Gastrocnemius medialis (tissue), 4 donors: ENCODE data around the gene ASB16. TPM values are rescaled to one million over a fixed set of nuclear protein-coding genes. Genes with fewer than 3 reads are reported as not detected.

Experiments used
- ATAC-seq, 2 donors: fragments of 150-250 bp; one replicate each; pipeline ENCODE4 v1.9.1; 2016
- DNase-seq, 2 donors: peaks; one replicate each; pipeline ENCODE4 v3.0.0-alpha.2; 2019
- H3K27ac ChIP-seq, 4 donors: fragments of 200-600 bp; sonication (generic); 1 replicate in 1 of 4; 2 replicates in 3 of 4; pipeline ENCODE4 v1.5.1; 2016 to 2018; ENCODE audit warnings: mild to moderate bottlenecking in 2 of 4, moderate library complexity in 1 of 4
- H3K27me3 ChIP-seq, 3 donors: fragments of 200-600 bp; sonication (generic) in 2 of 3; 1 replicate in 1 of 3; 2 replicates in 2 of 3; pipeline versions ENCODE4 v1.5.1 to v1.6.0; 2016 to 2019; ENCODE audit warnings: mild to moderate bottlenecking in 1 of 3, moderate library complexity in 1 of 3
- H3K36me3 ChIP-seq, 2 donors: fragments of 200-600 bp; sonication (generic) in 1 of 2; one replicate each; pipeline ENCODE4 v1.5.1; 2017 to 2018
- H3K4me1 ChIP-seq, 2 donors: fragments of 200-600 bp; sonication (generic) in 1 of 2; one replicate each; pipeline ENCODE4 v1.5.1; 2016 to 2017; ENCODE audit warnings: mild to moderate bottlenecking in 2 of 2
- H3K4me3 ChIP-seq, 4 donors: fragments of 200-600 bp; sonication (generic) in 3 of 4; 1 replicate in 1 of 4; 2 replicates in 3 of 4; pipeline ENCODE4 v1.5.1; 2016 to 2019; ENCODE audit warnings: mild to moderate bottlenecking in 2 of 4
- H3K9me3 ChIP-seq, 3 donors: fragments of 200-600 bp; sonication (generic) in 2 of 3; 1 replicate in 1 of 3; 2 replicates in 2 of 3; pipeline ENCODE4 v1.5.1; 2016 to 2019
- POLR2A ChIP-seq, 2 donors: fragments of 450-650 bp; IDR thresholded peaks; one replicate each; pipeline ENCODE4 v1.6.1; 2017; ENCODE audit warnings: antibody characterized with exemption in 2 of 2, mild to moderate bottlenecking in 2 of 2, moderate library complexity in 2 of 2
- in situ Hi-C, 4 donors: fragments of 200-750 bp; cut with MboI; loops; one replicate each; pipeline versions ENCODE4 v1.15.0 to v1.8.0; 2017; ENCODE audit warnings: low sequenced_read_pairs in 4 of 4
- intact Hi-C: fragments of 100-400 bp; cut with DNase I; formaldehyde crosslinking; loops from one replicate; pipeline ENCODE4 v1.15.1; 2023; ENCODE audit warnings: low total_unique reads
- total RNA-seq, 4 donors: library from RNA; depleted of rRNA; stranded (reverse); fragments of >200 nt; gene quantifications; one replicate each; pipeline versions ENCODE4 v1.1.0 to v1.2.3, GENCODE V29; 2016
- TF ChIP-seq, protein P1 (sequence below), 5 experiments: fragments of 450-650 bp in 3 of 5; fragments of 200-600 bp in 2 of 5; sonication (generic) in 2 of 5; IDR thresholded peaks in 4 of 5; conservative IDR thresholded peaks in 1 of 5; 1 replicate in 4 of 5; 2 replicates in 1 of 5; pipeline ENCODE4 v1.5.1; 2016 to 2019; ENCODE audit warnings: antibody characterized with exemption in 5 of 5, mild to moderate bottlenecking in 3 of 5, moderate library complexity in 3 of 5

Gene ASB16
- total RNA-seq, 4 donors from 2014 or later, result 13.2 to 134 (median 34.2) TPM

- TF ChIP-seq, protein P1, sequence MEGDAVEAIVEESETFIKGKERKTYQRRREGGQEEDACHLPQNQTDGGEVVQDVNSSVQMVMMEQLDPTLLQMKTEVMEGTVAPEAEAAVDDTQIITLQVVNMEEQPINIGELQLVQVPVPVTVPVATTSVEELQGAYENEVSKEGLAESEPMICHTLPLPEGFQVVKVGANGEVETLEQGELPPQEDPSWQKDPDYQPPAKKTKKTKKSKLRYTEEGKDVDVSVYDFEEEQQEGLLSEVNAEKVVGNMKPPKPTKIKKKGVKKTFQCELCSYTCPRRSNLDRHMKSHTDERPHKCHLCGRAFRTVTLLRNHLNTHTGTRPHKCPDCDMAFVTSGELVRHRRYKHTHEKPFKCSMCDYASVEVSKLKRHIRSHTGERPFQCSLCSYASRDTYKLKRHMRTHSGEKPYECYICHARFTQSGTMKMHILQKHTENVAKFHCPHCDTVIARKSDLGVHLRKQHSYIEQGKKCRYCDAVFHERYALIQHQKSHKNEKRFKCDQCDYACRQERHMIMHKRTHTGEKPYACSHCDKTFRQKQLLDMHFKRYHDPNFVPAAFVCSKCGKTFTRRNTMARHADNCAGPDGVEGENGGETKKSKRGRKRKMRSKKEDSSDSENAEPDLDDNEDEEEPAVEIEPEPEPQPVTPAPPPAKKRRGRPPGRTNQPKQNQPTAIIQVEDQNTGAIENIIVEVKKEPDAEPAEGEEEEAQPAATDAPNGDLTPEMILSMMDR (IDR thresholded peaks at IDR 0.05 in 4 of 5, conservative IDR thresholded peaks at IDR 0.05 in 1 of 5), result no peak
- no peak for TF ChIP-seq POLR2A (IDR thresholded peaks at IDR 0.05)
- ATAC-seq, result no peak
- DNase-seq, result no peak
- in situ Hi-C loops, result no loop called here
- intact Hi-C loops, result no loop called here
- H3K4me1 ChIP-seq, result peaks cover 12 to 16% of the 10 kb centered on the region in 2 donors
- H3K27ac ChIP-seq, result peak overlapping the region in 1 of 4 donors; percentile 51
- no peaks in the 10 kb centered on the region for H3K27me3 ChIP-seq
- no peak overlapping the region for H3K4me3 ChIP-seq
- H3K36me3 ChIP-seq, result peaks cover 0 to 21% of the 10 kb centered on the region in 2 donors
- no peaks in the 10 kb centered on the region for H3K9me3 ChIP-seq
These were observed 7.1 kb downstream of the ASB16 start for GRCh38 chr17:44177640-44178039.

DNA sequence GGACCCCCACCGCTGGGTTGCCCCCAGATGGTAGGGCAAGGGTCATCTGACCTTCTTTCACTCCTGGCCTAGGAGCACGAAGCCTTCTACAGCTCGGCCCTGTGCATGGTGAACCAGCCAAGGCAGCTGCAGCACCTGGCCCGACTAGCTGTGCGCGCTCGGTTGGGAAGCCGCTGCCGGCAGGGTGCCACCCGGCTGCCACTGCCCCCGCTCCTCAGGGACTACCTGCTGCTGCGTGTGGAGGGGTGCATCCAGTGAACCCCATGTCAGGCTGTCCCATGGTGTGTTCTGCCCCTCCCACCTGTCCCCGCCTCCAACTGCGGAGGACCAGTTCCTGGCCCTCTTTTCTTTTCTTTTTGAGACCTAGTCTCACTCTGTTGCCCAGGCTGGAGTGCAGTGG, 7.6 kb downstream of the ASB16 start:
- Histone ChIP-seq H3K36me3 (peaks cover 0 to 23% of the 10 kb centered on the region in 2 donors), H3K9me3 (no peaks in the 10 kb centered on the region), H3K4me1 (peaks cover 12 to 16% of the 10 kb centered on the region in 2 donors), H3K27me3 (no peaks in the 10 kb centered on the region), H3K4me3 (no peak overlapping the region), H3K27ac (peak overlapping the region in 2 of 4 donors; percentile 33 to 51)
- ATAC-seq, result no peak
- intact Hi-C loops (no loop called here), in situ Hi-C loops (no loop called here)
- no peak for TF ChIP-seq POLR2A (IDR thresholded peaks at IDR 0.05)
- TF ChIP-seq, protein P1 (IDR thresholded peaks at IDR 0.05 in 4 of 5, conservative IDR thresholded peaks at IDR 0.05 in 1 of 5), result no peak
- no peak for DNase-seq

DNA sequence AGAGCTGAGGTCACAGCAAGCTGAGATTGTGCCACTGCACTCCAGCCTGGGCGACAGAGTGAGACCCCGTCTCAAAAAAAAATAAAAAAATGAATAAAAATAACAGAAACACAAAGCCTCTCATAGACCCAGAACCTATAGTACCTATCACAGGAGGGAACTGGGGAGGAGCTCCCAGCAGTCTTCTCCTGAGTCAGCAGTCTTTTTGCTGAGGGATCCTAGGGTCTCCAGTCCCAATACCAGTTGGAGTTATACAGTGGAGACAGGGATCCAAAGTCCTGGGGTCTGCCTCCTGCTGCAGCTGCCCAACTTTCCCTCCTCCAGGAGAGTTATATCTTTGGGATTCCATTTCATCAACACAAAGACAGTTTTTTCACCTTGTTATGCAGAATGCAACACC, 12.5 kb downstream of the ASB16 start:
- DNase-seq, result no peak
- Histone ChIP-seq H3K4me3 (no peak overlapping the region), H3K9me3 (no peaks in the 10 kb centered on the region), H3K27ac (peak overlapping the region; percentile 93 to 99 (median 96)), H3K36me3 (peaks cover 0 to 16% of the 10 kb centered on the region in 2 donors), H3K27me3 (no peaks in the 10 kb centered on the region), H3K4me1 (peaks cover 24 to 35% of the 10 kb centered on the region in 2 donors)
- intact Hi-C loops, result no loop called here
- in situ Hi-C loops, result no loop called here
- no peak for ATAC-seq
- TF ChIP-seq, protein P1 (IDR thresholded peaks at IDR 0.05 in 4 of 5, conservative IDR thresholded peaks at IDR 0.05 in 1 of 5), result no peak
- no peak for TF ChIP-seq POLR2A (IDR thresholded peaks at IDR 0.05)

- TF ChIP-seq, protein P1 (IDR thresholded peaks at IDR 0.05 in 4 of 5, conservative IDR thresholded peaks at IDR 0.05 in 1 of 5), result no peak
- TF ChIP-seq POLR2A (IDR thresholded peaks at IDR 0.05), result no peak
- H3K4me1 ChIP-seq, result peaks cover 28 to 40% of the 10 kb centered on the region in 2 donors
- intact Hi-C loops (no loop called here), in situ Hi-C loops (no loop called here)
- no peaks in the 10 kb centered on the region for H3K27me3 ChIP-seq
- H3K9me3 ChIP-seq, result no peaks in the 10 kb centered on the region
- peaks cover 0 to 10% of the 10 kb centered on the region in 2 donors for H3K36me3 ChIP-seq
- ATAC-seq, result no peak
- H3K27ac ChIP-seq, result peak overlapping the region; percentile 93 to 99 (median 96)
- H3K4me3 ChIP-seq, result no peak overlapping the region
- DNase-seq, result no peak
These were observed 13.8 kb downstream of the ASB16 start for GRCh38 chr17:44184212-44184810.
